SK-N-SH (cell line): Measurements from ENCODE around the gene ZFYVE21. TPM values are rescaled to one million over a fixed set of nuclear protein-coding genes. Genes with fewer than 3 reads are reported as not detected.

Experiments used
- CTCF ChIA-PET: fragments of 300-600, 350-600 bp; formaldehyde crosslinking; extraction: SDS; loops from one replicate; lab custom pipeline; 2021; lab: Yijun Ruan, JAX
- POLR2A ChIA-PET: fragments of 350-600 bp; sonication (Branson Sonifier 250); formaldehyde crosslinking; extraction: SDS; loops from one replicate; lab custom pipeline; 2020; ENCODE audit warnings: antibody characterized with exemption, inconsistent platforms; lab: Yijun Ruan, JAX
- DNase-seq: peaks from one replicate; pipeline ENCODE4 v3.0.0; 2012
- H2AFZ ChIP-seq: fragments of 200-600 bp; sonication (generic); 2 replicates; pipeline ENCODE4 v1.8.1; 2016; ENCODE audit warnings: antibody characterized with exemption, mild to moderate bottlenecking, low read depth
- H3F3A ChIP-seq: fragments of 200-600 bp; sonication (generic); replicated peaks from 2 replicates; pipeline ENCODE3; 2016; ENCODE audit warnings: antibody characterized with exemption, mild to moderate bottlenecking; ENCODE audit not compliant: insufficient read depth
- H3K27ac ChIP-seq, 2 experiments: fragments of 200-500 bp in 1 of 2; fragments of 200-600 bp in 1 of 2; sonication (Bioruptor generic) in 1 of 2; sonication (generic), shearing (Covaris generic) in 1 of 2; 2 replicates each; pipeline versions ENCODE4 v1.5.1 to v1.6.1; 2014 to 2016; ENCODE audit warnings: low read depth in 2 of 2, inconsistent platforms in 1 of 2, low read length in 1 of 2, mild to moderate bottlenecking in 1 of 2, mixed read lengths in 1 of 2
- H3K27me3 ChIP-seq: fragments of 200-600 bp; sonication (generic), shearing (Covaris generic); 2 replicates; pipeline ENCODE4 v1.6.1; 2016; ENCODE audit warnings: mixed run types; ENCODE audit not compliant: insufficient read depth
- H3K36me3 ChIP-seq, 2 experiments: fragments of 200-500 bp in 1 of 2; fragments of 200-600 bp in 1 of 2; sonication (Bioruptor generic) in 1 of 2; sonication (generic) in 1 of 2; replicated peaks in 1 of 2; 2 replicates each; pipeline versions ENCODE3 to v1.5.1; 2014 to 2016; ENCODE audit warnings: low read length in 1 of 2, mild to moderate bottlenecking in 1 of 2; ENCODE audit not compliant: insufficient read depth in 2 of 2, control insufficient read depth in 1 of 2
- H3K4me1 ChIP-seq, 2 experiments: fragments of 200-500 bp in 1 of 2; fragments of 200-600 bp in 1 of 2; sonication (Bioruptor generic) in 1 of 2; sonication (generic), shearing (Covaris generic) in 1 of 2; 2 replicates each; pipeline versions ENCODE4 v1.5.1 to v1.6.1; 2014 to 2016; ENCODE audit warnings: low read depth in 1 of 2, low read length in 1 of 2, mixed run types in 1 of 2; ENCODE audit not compliant: insufficient read depth in 2 of 2, control insufficient read depth in 1 of 2
- H3K4me2 ChIP-seq: fragments of 200-600 bp; sonication (generic), shearing (Covaris generic); 2 replicates; pipeline ENCODE4 v1.6.1; 2017; ENCODE audit warnings: mixed run types
- H3K4me3 ChIP-seq, 2 experiments: fragments of 200-500 bp in 1 of 2; fragments of 200-600 bp in 1 of 2; sonication (Bioruptor generic) in 1 of 2; sonication (generic), shearing (Covaris generic) in 1 of 2; 2 replicates each; pipeline versions ENCODE4 v1.5.1 to v1.8.1; 2014 to 2016; ENCODE audit warnings: low read depth in 2 of 2, inconsistent platforms in 1 of 2, low read length in 1 of 2, mild to moderate bottlenecking in 1 of 2, mixed read lengths in 1 of 2, moderate library complexity in 1 of 2
- H3K79me2 ChIP-seq: fragments of 200-600 bp; sonication (generic); 2 replicates; pipeline ENCODE4 v1.8.1; 2017; ENCODE audit warnings: mild to moderate bottlenecking; ENCODE audit not compliant: insufficient read depth
- H3K9ac ChIP-seq: fragments of 200-600 bp; sonication (generic); 2 replicates; pipeline ENCODE4 v1.6.1; 2017; ENCODE audit warnings: mixed run types
- H3K9me2 ChIP-seq: fragments of 200-600 bp; sonication (generic); 2 replicates; pipeline ENCODE4 v1.6.1; 2017; ENCODE audit warnings: mixed run types
- H3K9me3 ChIP-seq: fragments of 200-600 bp; sonication (generic); 2 replicates; pipeline ENCODE4 v1.6.1; 2017; ENCODE audit warnings: mixed run types, mild to moderate bottlenecking, moderate library complexity
- H4K20me1 ChIP-seq: fragments of 200-600 bp; sonication (generic); 2 replicates; pipeline ENCODE4 v1.6.1; 2017; ENCODE audit warnings: mild to moderate bottlenecking, mixed run types; ENCODE audit not compliant: insufficient read depth
- FOSL2 ChIP-seq: IDR thresholded peaks from 2 replicates; pipeline ENCODE4 v1.4.0; 2012; ENCODE audit warnings: low read depth, mild to moderate bottlenecking, moderate library complexity, borderline replicate concordance
- GABPA ChIP-seq: IDR thresholded peaks from 2 replicates; pipeline ENCODE4 v1.4.0; 2012; ENCODE audit warnings: low read depth, mild to moderate bottlenecking
- GATA2 ChIP-seq: sonication (generic); formaldehyde crosslinking; IDR thresholded peaks from 2 replicates; pipeline ENCODE4 v1.5.0; 2020; ENCODE audit warnings: mild to moderate bottlenecking, missing genetic modification reagents
- IRF3 ChIP-seq: fragments of 150-350 bp; IDR thresholded peaks from 2 replicates; pipeline ENCODE4 v1.6.1; 2016; ENCODE audit warnings: mild to moderate bottlenecking, low read depth, low read length
- MXI1 ChIP-seq: IDR thresholded peaks from 2 replicates; pipeline ENCODE4 v1.6.1; 2012; ENCODE audit warnings: mild to moderate bottlenecking, low read depth, low read length, improper control_type of control experiment
- NFIC ChIP-seq: IDR thresholded peaks from 2 replicates; pipeline ENCODE4 v1.4.0; 2012; ENCODE audit warnings: borderline replicate concordance
- PBX3 ChIP-seq: IDR thresholded peaks from 2 replicates; pipeline ENCODE4; 2012
- POLR2AphosphoS5 ChIP-seq: IDR thresholded peaks from 2 replicates; pipeline ENCODE4 v1.6.1; 2012; ENCODE audit warnings: low read depth, low read length
- RAD21 ChIP-seq: IDR thresholded peaks from 2 replicates; pipeline ENCODE4 v1.6.1; 2012; ENCODE audit warnings: mild to moderate bottlenecking, low read length
- RFX5 ChIP-seq: IDR thresholded peaks from 2 replicates; pipeline ENCODE4 v1.6.1; 2012; ENCODE audit warnings: mild to moderate bottlenecking, improper control_type of control experiment, low read length
- TCF12 ChIP-seq: IDR thresholded peaks from 2 replicates; pipeline ENCODE4 v1.4.0; 2012
- TEAD4 ChIP-seq: IDR thresholded peaks from 2 replicates; pipeline ENCODE4 v1.4.0; 2012; ENCODE audit warnings: mild to moderate bottlenecking, borderline replicate concordance; ENCODE audit not compliant: insufficient read depth
- USF1 ChIP-seq: IDR thresholded peaks from 2 replicates; pipeline ENCODE4 v1.4.0; 2012; ENCODE audit warnings: low read depth, borderline replicate concordance
- WGBS: methylation state at CpG from one replicate; pipeline ENCODE4 v1.1.6; 2017; ENCODE audit warnings: low lambda C conversion rate; 5-methylcytosine and 5-hydroxymethylcytosine counted together
- polyA plus RNA-seq, 3 experiments: library from polyadenylated mRNA; depleted of rRNA; stranded (reverse); fragments of >200 nt; gene quantifications; 2 replicates each; pipeline ENCODE4 v1.2.3, GENCODE V29; 2012

The ZFYVE21 gene
- polyA plus RNA-seq, 1 of the 3 experiments (the other 2 are of a cell fraction), result 82.1 TPM

- 94% methylated on average over 7 of the region's 15 CpGs for WGBS
- Histone ChIP-seq H3K4me3 (no peak overlapping the region), H3K9me3 (no peaks in the 10 kb centered on the region), H4K20me1 (no peaks in the 10 kb centered on the region), H3K27ac (no peak overlapping the region), H3K27me3 (no peaks in the 10 kb centered on the region), H3K9ac (no peak overlapping the region), H3K79me2 (no peaks in the 10 kb centered on the region), H3K4me2 (no peak overlapping the region), H3F3A (no peaks in the 10 kb centered on the region), H3K4me1 (no peaks in the 10 kb centered on the region; a peak in 1 of 4 replicates), H3K9me2 (no peaks in the 10 kb centered on the region), H3K36me3 (peaks cover 0 to 15% of the 10 kb centered on the region in 2 experiments), H2AFZ (no peak overlapping the region)
- ChIA-PET POLR2A (no interaction called here), CTCF (no interaction called here)
- TF ChIP-seq MXI1, result no peak
- no peak for TF ChIP-seq GABPA
- no peak for TF ChIP-seq POLR2AphosphoS5
- no peak for TF ChIP-seq TEAD4
- no peak for TF ChIP-seq NFIC
- no peak for TF ChIP-seq USF1
- DNase-seq, result no peak
These were observed 28.1 kb downstream of the ZFYVE21 start for GRCh38 chr14:103743691-103744090.

GRCh38 chr14:103744621-103745395, 29.2 kb downstream of the ZFYVE21 start:
- H3K79me2 ChIP-seq, result no peaks in the 10 kb centered on the region
- no peak overlapping the region for H2AFZ ChIP-seq
- peaks cover 0 to 14% of the 10 kb centered on the region in 2 experiments for H3K36me3 ChIP-seq
- H3K27me3 ChIP-seq, result no peaks in the 10 kb centered on the region
- TF ChIP-seq MXI1, result no peak
- no peak for TF ChIP-seq RFX5
- no peak for TF ChIP-seq PBX3
- no peak for TF ChIP-seq IRF3
- TF ChIP-seq FOSL2, result no peak
- TF ChIP-seq GATA2 (CRISPR knock-in tag), result no peak
- no peak for TF ChIP-seq RAD21
- no peak for TF ChIP-seq TCF12
- no peak for TF ChIP-seq NFIC
- WGBS, result 92% methylated on average over 14 of the region's 15 CpGs
- no peaks in the 10 kb centered on the region for H3K9me3 ChIP-seq
- H4K20me1 ChIP-seq, result no peaks in the 10 kb centered on the region
- no peaks in the 10 kb centered on the region for H3F3A ChIP-seq
- H3K4me1 ChIP-seq, result no peaks in the 10 kb centered on the region; a peak in 1 of 4 replicates
- no peak overlapping the region for H3K4me3 ChIP-seq
- ChIA-PET POLR2A (interaction anchor here (0.6 kb wide), 1 partner anchor 172 kb away, joined by 4 read pairs; no protein-coding TSS in a partner anchor), CTCF (interaction anchor here (0.9 to 1.1 kb wide), 2 partner anchors 10 to 64 kb away, joined by 3 read pairs; no protein-coding TSS in a partner anchor)
- no peaks in the 10 kb centered on the region for H3K9me2 ChIP-seq
- H3K4me2 ChIP-seq, result no peak overlapping the region
- DNase-seq, result no peak
- no peak overlapping the region for H3K27ac ChIP-seq
- H3K9ac ChIP-seq, result no peak overlapping the region
